PFSK-1 (cell line): ENCODE results near the gene APOL1.

Experiments used
- FOXP2 ChIP-seq: optimal IDR thresholded peaks from 2 replicates; pipeline ENCODE3; 2011; ENCODE audit warnings: borderline replicate concordance, control low read depth, inconsistent platforms; ENCODE audit not compliant: insufficient read depth; ENCODE audit errors: extremely low read length, extremely low read depth
- POLR2AphosphoS5 ChIP-seq: IDR thresholded peaks from 2 replicates; pipeline ENCODE4 v1.6.1; 2012; ENCODE audit warnings: low read depth, mild to moderate bottlenecking, control low read depth, low read length, moderate library complexity
- SIN3A ChIP-seq: IDR thresholded peaks from 2 replicates; pipeline ENCODE4 v1.6.1; 2012; ENCODE audit warnings: mild to moderate bottlenecking, low read length, moderate library complexity, borderline replicate concordance; ENCODE audit not compliant: insufficient read depth
- TAF1 ChIP-seq: IDR thresholded peaks from 2 replicates; pipeline ENCODE4 v1.6.1; 2012; ENCODE audit warnings: low read length, control low read depth, borderline replicate concordance; ENCODE audit not compliant: insufficient read depth
- TF ChIP-seq, protein P1 (sequence below), 2 experiments: IDR thresholded peaks; 2 replicates each; pipeline versions ENCODE4 v1.6.1 to v1.8.0; 2011 to 2012; ENCODE audit warnings: low read depth in 2 of 2, low read length in 2 of 2, control low read depth in 1 of 2, inconsistent platforms in 1 of 2, mild to moderate bottlenecking in 1 of 2, moderate library complexity in 1 of 2; ENCODE audit not compliant: insufficient read depth in 1 of 2

The APOL1 gene

GRCh38 chr22:36281781-36282327 lies 28.9 kb downstream of the APOL1 start:
- TF ChIP-seq FOXP2, result no peak
- TF ChIP-seq, protein P1, sequence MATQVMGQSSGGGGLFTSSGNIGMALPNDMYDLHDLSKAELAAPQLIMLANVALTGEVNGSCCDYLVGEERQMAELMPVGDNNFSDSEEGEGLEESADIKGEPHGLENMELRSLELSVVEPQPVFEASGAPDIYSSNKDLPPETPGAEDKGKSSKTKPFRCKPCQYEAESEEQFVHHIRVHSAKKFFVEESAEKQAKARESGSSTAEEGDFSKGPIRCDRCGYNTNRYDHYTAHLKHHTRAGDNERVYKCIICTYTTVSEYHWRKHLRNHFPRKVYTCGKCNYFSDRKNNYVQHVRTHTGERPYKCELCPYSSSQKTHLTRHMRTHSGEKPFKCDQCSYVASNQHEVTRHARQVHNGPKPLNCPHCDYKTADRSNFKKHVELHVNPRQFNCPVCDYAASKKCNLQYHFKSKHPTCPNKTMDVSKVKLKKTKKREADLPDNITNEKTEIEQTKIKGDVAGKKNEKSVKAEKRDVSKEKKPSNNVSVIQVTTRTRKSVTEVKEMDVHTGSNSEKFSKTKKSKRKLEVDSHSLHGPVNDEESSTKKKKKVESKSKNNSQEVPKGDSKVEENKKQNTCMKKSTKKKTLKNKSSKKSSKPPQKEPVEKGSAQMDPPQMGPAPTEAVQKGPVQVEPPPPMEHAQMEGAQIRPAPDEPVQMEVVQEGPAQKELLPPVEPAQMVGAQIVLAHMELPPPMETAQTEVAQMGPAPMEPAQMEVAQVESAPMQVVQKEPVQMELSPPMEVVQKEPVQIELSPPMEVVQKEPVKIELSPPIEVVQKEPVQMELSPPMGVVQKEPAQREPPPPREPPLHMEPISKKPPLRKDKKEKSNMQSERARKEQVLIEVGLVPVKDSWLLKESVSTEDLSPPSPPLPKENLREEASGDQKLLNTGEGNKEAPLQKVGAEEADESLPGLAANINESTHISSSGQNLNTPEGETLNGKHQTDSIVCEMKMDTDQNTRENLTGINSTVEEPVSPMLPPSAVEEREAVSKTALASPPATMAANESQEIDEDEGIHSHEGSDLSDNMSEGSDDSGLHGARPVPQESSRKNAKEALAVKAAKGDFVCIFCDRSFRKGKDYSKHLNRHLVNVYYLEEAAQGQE (IDR thresholded peaks at IDR 0.05; ENCODE audit: insufficient read depth in 1 of 2, low read depth in 2 of 2, low read length in 2 of 2), result no peak
- no peak for TF ChIP-seq TAF1
- no peak for TF ChIP-seq SIN3A
- TF ChIP-seq POLR2AphosphoS5, result no peak

DNA sequence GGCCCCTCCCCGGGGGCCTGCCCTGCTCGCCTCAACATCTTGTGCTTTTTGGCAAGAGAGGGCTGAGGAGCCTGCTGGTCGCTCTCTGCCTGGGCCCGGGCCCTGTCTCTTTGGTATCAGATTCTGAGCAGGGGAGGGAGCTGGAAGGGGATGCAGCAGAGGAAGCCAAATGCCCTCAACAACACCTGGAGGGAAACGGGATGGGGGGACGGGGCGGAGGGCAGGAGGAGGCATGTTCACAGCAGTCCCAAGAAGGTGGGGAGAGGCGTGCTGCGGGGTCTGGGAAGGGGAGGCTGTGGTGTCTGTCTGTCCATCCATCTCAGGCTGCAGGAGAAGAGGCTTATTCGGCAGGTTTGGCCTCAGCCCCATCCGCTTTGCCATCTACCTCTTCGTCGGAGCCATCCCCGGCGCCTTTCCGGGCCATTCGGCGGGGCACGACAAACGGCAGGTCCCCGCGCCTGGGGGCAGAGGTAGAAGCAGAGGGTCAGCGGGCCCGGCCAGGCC lies 29.4 kb downstream of the APOL1 start:
- TF ChIP-seq, protein P1 (IDR thresholded peaks at IDR 0.05; ENCODE audit: insufficient read depth in 1 of 2, low read depth in 2 of 2, low read length in 2 of 2), result no peak
- TF ChIP-seq POLR2AphosphoS5 (no peak), TAF1 (no peak), FOXP2 (no peak), SIN3A (no peak)

DNA sequence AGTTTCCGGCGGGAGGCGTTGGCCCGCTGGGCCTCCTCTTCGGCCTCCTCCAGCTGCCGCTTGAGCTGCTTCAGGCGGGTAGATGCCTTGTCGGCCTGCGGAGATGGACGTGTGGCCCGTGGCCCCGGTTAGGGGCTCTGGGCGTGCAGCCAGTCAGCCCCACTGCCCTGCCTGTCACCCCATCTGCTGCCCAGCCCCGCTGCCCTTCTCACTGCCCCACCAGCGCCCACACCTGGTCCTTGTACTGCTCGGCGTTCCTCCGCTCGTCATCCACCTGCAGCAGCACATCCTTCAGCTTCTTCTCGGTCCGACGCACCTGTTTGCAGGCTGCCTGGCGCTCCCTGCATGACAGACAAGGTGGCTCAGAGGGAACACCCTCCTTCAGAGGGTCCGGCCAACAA lies 31.2 kb downstream of the APOL1 start:
- TF ChIP-seq TAF1 (no peak), SIN3A (no peak)
- TF ChIP-seq, protein P1 (IDR thresholded peaks at IDR 0.05; ENCODE audit: insufficient read depth in 1 of 2, low read depth in 2 of 2, low read length in 2 of 2), result no peak

DNA sequence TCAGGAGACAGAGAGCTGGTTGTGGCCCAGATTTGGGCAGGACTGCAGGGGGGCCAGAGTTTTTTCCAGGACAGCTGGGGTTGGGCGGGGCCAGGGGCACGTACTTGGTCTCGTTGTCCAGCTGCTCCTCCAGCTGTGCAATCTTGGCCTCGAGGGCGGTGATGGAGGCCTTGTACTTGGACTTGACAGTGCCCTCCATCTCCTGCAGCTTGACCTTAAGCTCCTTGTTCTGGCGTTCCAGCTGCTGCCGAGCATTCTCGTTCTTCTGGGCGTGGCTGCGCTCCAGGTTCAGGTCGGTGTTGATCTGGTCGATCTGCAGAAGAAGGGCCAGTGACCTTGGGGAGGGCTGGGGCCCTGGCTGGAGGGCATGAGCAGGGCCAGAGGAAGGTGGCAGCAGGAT lies 32.1 kb downstream of the APOL1 start:
- no peak for TF ChIP-seq POLR2AphosphoS5
- TF ChIP-seq, protein P1 (IDR thresholded peaks at IDR 0.05; ENCODE audit: insufficient read depth in 1 of 2, low read depth in 2 of 2, low read length in 2 of 2), result no peak
- TF ChIP-seq SIN3A, result no peak
- TF ChIP-seq FOXP2, result no peak
- TF ChIP-seq TAF1, result no peak

DNA sequence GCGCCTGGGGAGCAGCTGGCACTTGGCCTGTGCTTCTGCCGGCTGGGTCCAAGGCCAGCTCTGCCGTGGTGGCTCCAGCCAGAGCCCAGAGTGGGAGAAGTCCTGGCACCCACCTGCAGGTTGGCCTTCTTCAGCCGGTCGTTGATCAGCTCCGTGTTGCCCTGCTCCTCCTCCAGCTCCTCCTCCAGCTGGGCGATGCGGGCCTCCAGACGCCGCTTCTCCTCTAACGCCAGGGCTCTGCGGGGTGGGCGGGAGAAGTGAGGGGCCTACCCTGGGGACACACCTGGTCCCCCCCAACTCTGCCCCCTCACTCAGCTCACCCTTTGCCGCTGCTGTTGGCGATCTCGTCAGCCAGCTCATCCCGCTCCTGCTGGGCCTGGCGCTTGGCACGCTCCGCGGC lies 32.6 kb downstream of the APOL1 start:
- no peak for TF ChIP-seq TAF1
- no peak for TF ChIP-seq SIN3A
- TF ChIP-seq FOXP2, result no peak
- TF ChIP-seq, protein P1 (IDR thresholded peaks at IDR 0.05; ENCODE audit: insufficient read depth in 1 of 2, low read depth in 2 of 2, low read length in 2 of 2), result no peak
- no peak for TF ChIP-seq POLR2AphosphoS5
